Mammary epithelial cell (primary cell): ENCODE results near the gene SLITRK6.

Source experiments
- EZH2 ChIP-seq: IDR thresholded peaks from 2 replicates; pipeline ENCODE4 v1.6.1; 2012; ENCODE audit warnings: low read length, inconsistent platforms, borderline replicate concordance
- TF ChIP-seq, protein P1 (sequence below), 2 donors: IDR thresholded peaks in 1 of 2; conservative IDR thresholded peaks in 1 of 2; 2 replicates each; pipeline ENCODE4 v1.5.1; 2011 to 2012; ENCODE audit warnings: inconsistent platforms in 2 of 2, low read length in 2 of 2, mild to moderate bottlenecking in 2 of 2, control low read depth in 1 of 2, low read depth in 1 of 2; ENCODE audit not compliant: insufficient read depth in 1 of 2; ENCODE audit errors: extremely low read depth in 1 of 2

DNA sequence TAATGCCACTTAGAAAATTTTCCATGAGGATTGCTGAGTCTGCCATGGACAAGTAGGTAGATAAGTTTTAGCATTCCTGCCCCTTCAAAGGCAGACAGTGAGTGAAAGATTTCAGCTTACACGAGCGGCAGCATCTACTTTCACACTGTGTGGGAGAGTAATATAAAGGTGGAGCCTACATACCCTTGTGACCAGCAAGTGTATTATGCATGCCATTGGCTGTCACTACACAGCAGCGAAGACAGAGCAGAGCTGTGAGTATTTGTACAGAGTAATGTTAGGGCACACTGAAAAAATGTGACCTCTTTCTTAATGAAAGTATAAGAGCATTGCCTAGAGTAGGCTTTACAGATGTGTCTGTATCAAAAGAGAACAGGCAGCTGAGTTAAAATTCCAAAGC lies 14.0 kb downstream of the SLITRK6 start:
- TF ChIP-seq, protein P1, sequence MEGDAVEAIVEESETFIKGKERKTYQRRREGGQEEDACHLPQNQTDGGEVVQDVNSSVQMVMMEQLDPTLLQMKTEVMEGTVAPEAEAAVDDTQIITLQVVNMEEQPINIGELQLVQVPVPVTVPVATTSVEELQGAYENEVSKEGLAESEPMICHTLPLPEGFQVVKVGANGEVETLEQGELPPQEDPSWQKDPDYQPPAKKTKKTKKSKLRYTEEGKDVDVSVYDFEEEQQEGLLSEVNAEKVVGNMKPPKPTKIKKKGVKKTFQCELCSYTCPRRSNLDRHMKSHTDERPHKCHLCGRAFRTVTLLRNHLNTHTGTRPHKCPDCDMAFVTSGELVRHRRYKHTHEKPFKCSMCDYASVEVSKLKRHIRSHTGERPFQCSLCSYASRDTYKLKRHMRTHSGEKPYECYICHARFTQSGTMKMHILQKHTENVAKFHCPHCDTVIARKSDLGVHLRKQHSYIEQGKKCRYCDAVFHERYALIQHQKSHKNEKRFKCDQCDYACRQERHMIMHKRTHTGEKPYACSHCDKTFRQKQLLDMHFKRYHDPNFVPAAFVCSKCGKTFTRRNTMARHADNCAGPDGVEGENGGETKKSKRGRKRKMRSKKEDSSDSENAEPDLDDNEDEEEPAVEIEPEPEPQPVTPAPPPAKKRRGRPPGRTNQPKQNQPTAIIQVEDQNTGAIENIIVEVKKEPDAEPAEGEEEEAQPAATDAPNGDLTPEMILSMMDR (conservative IDR thresholded peaks at IDR 0.05 in 1 of 2, IDR thresholded peaks at IDR 0.05 in 1 of 2; ENCODE audit: extremely low read depth in 1 of 2, insufficient read depth in 1 of 2, low read depth in 1 of 2, low read length in 2 of 2): no peak
- no peak for TF ChIP-seq EZH2
